Liver (tissue), 9 donors: ENCODE results near the gene CCR3. TPM values are rescaled to one million over a fixed set of nuclear protein-coding genes. Genes with fewer than 3 reads are reported as not detected.

Experiments used
- DNase-seq: peaks from one replicate; pipeline ENCODE4 v3.0.0-alpha.2; 2017; ENCODE audit warnings: low spot score
- H3K27ac ChIP-seq, 2 donors: one replicate each; pipeline ENCODE4 v1.7.0; 2013; ENCODE audit warnings: inconsistent platforms in 2 of 2, low read length in 2 of 2, control low read depth in 1 of 2, low read depth in 1 of 2, mild to moderate bottlenecking in 1 of 2
- H3K27me3 ChIP-seq, 4 donors: one replicate each; pipeline versions ENCODE4 v1.6.1 to v1.7.0; 2013; ENCODE audit warnings: low read length in 3 of 4, inconsistent platforms in 1 of 4, mild to moderate bottlenecking in 1 of 4, moderate library complexity in 1 of 4; ENCODE audit not compliant: control insufficient read depth in 4 of 4, insufficient read depth in 4 of 4
- H3K36me3 ChIP-seq, 4 donors: one replicate each; pipeline versions ENCODE4 v1.6.1 to v1.7.0; 2013; ENCODE audit warnings: low read length in 3 of 4, mild to moderate bottlenecking in 3 of 4, low read depth in 1 of 4, moderate library complexity in 1 of 4; ENCODE audit not compliant: control insufficient read depth in 4 of 4, insufficient read depth in 3 of 4
- H3K4me1 ChIP-seq, 4 donors: one replicate each; pipeline versions ENCODE4 v1.6.1 to v1.7.0; 2013; ENCODE audit warnings: low read length in 3 of 4, mild to moderate bottlenecking in 3 of 4, moderate library complexity in 1 of 4; ENCODE audit not compliant: control insufficient read depth in 4 of 4, insufficient read depth in 4 of 4
- H3K4me3 ChIP-seq, 3 donors: one replicate each; pipeline versions ENCODE4 v1.6.1 to v1.7.0; 2013; ENCODE audit warnings: low read length in 3 of 3, control low read depth in 1 of 3, low read depth in 1 of 3, mild to moderate bottlenecking in 1 of 3
- H3K9ac ChIP-seq, 2 donors: one replicate each; pipeline ENCODE4 v1.7.0; 2013; ENCODE audit warnings: low read length in 2 of 2, mild to moderate bottlenecking in 2 of 2, moderate library complexity in 2 of 2, control low read depth in 1 of 2, low read depth in 1 of 2
- H3K9me3 ChIP-seq, 4 donors: one replicate each; pipeline versions ENCODE4 v1.6.1 to v1.7.0; 2013; ENCODE audit warnings: low read length in 3 of 4; ENCODE audit not compliant: control insufficient read depth in 4 of 4
- ATF3 ChIP-seq: IDR thresholded peaks from 2 replicates; pipeline ENCODE4 v1.6.1; 2016; ENCODE audit warnings: antibody characterized with exemption
- EGR1 ChIP-seq, 2 donors: IDR thresholded peaks; 2 replicates each; pipeline ENCODE4 v1.6.1; 2016 to 2018; ENCODE audit warnings: antibody characterized with exemption in 2 of 2, low read depth in 2 of 2
- FOXA1 ChIP-seq: IDR thresholded peaks from 2 replicates; pipeline ENCODE4 v1.6.1; 2016; ENCODE audit warnings: antibody characterized with exemption
- FOXA2 ChIP-seq: IDR thresholded peaks from 2 replicates; pipeline ENCODE4 v1.6.1; 2016; ENCODE audit warnings: antibody characterized with exemption
- GABPA ChIP-seq, 2 donors: IDR thresholded peaks in 1 of 2; conservative IDR thresholded peaks in 1 of 2; 2 replicates each; pipeline ENCODE4 v1.6.1; 2016; ENCODE audit warnings: antibody characterized with exemption in 2 of 2, mild to moderate bottlenecking in 1 of 2, moderate library complexity in 1 of 2
- HNF4A ChIP-seq, 2 donors: conservative IDR thresholded peaks; 2 replicates each; pipeline ENCODE4 v1.6.1; 2016; ENCODE audit warnings: antibody characterized with exemption in 2 of 2, mild to moderate bottlenecking in 2 of 2
- HNF4G ChIP-seq: IDR thresholded peaks from 2 replicates; pipeline ENCODE4 v1.6.1; 2016; ENCODE audit warnings: antibody characterized with exemption
- JUND ChIP-seq, 2 donors: IDR thresholded peaks; 2 replicates each; pipeline ENCODE4 v1.6.1; 2016; ENCODE audit warnings: antibody characterized with exemption in 2 of 2
- NR2F2 ChIP-seq: IDR thresholded peaks from 2 replicates; pipeline ENCODE4 v1.6.1; 2016; ENCODE audit warnings: antibody characterized with exemption
- RAD21 ChIP-seq, 2 donors: IDR thresholded peaks; 2 replicates each; pipeline ENCODE4 v1.6.1; 2016; ENCODE audit warnings: antibody characterized with exemption in 2 of 2, mild to moderate bottlenecking in 2 of 2
- REST ChIP-seq: IDR thresholded peaks from 2 replicates; pipeline ENCODE4 v1.6.1; 2016; ENCODE audit warnings: antibody characterized with exemption, mild to moderate bottlenecking
- RXRA ChIP-seq, 2 donors: IDR thresholded peaks; 2 replicates each; pipeline ENCODE4 v1.6.1; 2017 to 2018; ENCODE audit warnings: antibody characterized with exemption in 2 of 2, mild to moderate bottlenecking in 1 of 2
- TAF1 ChIP-seq: conservative IDR thresholded peaks from 2 replicates; pipeline ENCODE4 v1.6.1; 2016; ENCODE audit warnings: antibody characterized with exemption, mild to moderate bottlenecking
- YY1 ChIP-seq: IDR thresholded peaks from 2 replicates; pipeline ENCODE4 v1.6.1; 2016; ENCODE audit warnings: antibody characterized with exemption, mild to moderate bottlenecking
- WGBS: extraction: QIAGEN DNeasy Blood & Tissue Kit; methylation state at CpG from one replicate; pipeline ENCODE4 v1.1.7; 2013; 5-methylcytosine and 5-hydroxymethylcytosine counted together
- polyA plus RNA-seq, 2 donors: library from polyadenylated mRNA; stranded (reverse) in 1 of 2; unstranded in 1 of 2; fragments of 200-250 nt in 1 of 2; fragments of >200 nt in 1 of 2; fragmentation: Nextera tagmentation in 1 of 2; extraction: Ambion mirVana in 1 of 2; gene quantifications; one replicate each; pipeline versions ENCODE4 v1.2.1 to v1.2.3, GENCODE V29; 2013 to 2015
- total RNA-seq, 2 donors: library from RNA; depleted of rRNA; stranded (reverse); fragments of >200 nt; gene quantifications; one replicate each; pipeline ENCODE4 v1.2.3, GENCODE V29; 2014
- TF ChIP-seq, protein P1 (sequence below): fragments of 150-350 bp; IDR thresholded peaks from 2 replicates; pipeline ENCODE4 v1.5.1; 2017; ENCODE audit warnings: improper control_type of control experiment, low read depth, low read length; ENCODE audit not compliant: missing input control
- TF ChIP-seq, protein P2 (sequence below): IDR thresholded peaks from 2 replicates; pipeline ENCODE4 v1.6.1; 2016; ENCODE audit warnings: antibody characterized with exemption
- donor health status: healthy.
- donor health status: healthy.
- donor health status: healthy.
- donor health status: healthy.
- donor health status: healthy.

CCR3 gene
- total and polyA plus RNA-seq, 4 donors = 0.05 to 0.13 TPM; not detected in 2

DNA sequence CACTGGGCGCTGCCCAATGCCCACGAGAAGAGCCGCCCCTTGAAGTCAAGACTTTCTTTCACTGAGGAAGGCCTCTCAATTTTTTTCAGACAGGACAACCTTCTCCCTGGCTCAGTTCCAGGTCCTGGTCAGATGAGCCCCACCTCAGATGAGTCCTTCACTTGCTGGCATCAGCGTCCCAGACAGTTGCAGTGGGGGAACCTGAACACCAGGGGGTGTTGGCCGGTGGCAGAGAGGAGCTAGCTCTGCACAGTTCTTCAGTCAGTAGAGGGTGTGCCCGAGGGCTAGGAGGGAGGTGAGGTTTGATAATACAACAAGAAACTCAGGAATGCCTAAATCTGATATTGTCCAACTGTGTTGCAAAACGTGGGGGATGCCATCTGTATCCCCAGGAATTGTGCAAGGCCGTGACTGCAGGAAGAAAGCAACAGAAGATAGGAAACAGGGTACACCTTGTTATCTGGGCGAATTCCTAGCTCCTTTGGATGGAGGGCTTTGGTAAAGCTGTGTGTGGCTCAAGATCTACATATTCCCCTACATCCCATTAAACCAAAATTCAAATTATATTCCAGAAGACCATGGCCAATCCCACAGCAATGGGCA is 34.3 kb downstream of the CCR3 start:
- WGBS = 50% methylated on average over 9 of the region's 9 CpGs
- Histone ChIP-seq H3K27ac (no peak overlapping the region), H3K36me3 (no peaks in the 10 kb centered on the region), H3K27me3 (no peaks in the 10 kb centered on the region), H3K4me3 (no peak overlapping the region), H3K4me1 (no peaks in the 10 kb centered on the region), H3K9me3 (peaks cover 0 to 2% (median 0%) of the 10 kb centered on the region in 4 donors), H3K9ac (no peak overlapping the region)
- no peak for TF ChIP-seq ATF3
- no peak for TF ChIP-seq FOXA2
- peak; percentile 75 to 85 for TF ChIP-seq RAD21 (IDR thresholded peaks at IDR 0.05)
- no peak for TF ChIP-seq FOXA1
- no peak for TF ChIP-seq TAF1
- no peak for TF ChIP-seq JUND (IDR thresholded peaks at IDR 0.05)
- TF ChIP-seq, protein P1, sequence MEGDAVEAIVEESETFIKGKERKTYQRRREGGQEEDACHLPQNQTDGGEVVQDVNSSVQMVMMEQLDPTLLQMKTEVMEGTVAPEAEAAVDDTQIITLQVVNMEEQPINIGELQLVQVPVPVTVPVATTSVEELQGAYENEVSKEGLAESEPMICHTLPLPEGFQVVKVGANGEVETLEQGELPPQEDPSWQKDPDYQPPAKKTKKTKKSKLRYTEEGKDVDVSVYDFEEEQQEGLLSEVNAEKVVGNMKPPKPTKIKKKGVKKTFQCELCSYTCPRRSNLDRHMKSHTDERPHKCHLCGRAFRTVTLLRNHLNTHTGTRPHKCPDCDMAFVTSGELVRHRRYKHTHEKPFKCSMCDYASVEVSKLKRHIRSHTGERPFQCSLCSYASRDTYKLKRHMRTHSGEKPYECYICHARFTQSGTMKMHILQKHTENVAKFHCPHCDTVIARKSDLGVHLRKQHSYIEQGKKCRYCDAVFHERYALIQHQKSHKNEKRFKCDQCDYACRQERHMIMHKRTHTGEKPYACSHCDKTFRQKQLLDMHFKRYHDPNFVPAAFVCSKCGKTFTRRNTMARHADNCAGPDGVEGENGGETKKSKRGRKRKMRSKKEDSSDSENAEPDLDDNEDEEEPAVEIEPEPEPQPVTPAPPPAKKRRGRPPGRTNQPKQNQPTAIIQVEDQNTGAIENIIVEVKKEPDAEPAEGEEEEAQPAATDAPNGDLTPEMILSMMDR = peak; percentile 62
- TF ChIP-seq GABPA (IDR thresholded peaks at IDR 0.05 in 1 of 2, conservative IDR thresholded peaks at IDR 0.05 in 1 of 2) = no peak
- peak; percentile 66 for DNase-seq

- Histone ChIP-seq H3K9me3 (peaks cover 0 to 2% (median 0%) of the 10 kb centered on the region in 4 donors), H3K4me1 (no peaks in the 10 kb centered on the region), H3K4me3 (no peak overlapping the region), H3K27ac (no peak overlapping the region), H3K27me3 (no peaks in the 10 kb centered on the region), H3K9ac (no peak overlapping the region), H3K36me3 (no peaks in the 10 kb centered on the region)
- WGBS = 73% methylated on average over 2 of the region's 2 CpGs
- TF ChIP-seq FOXA1 = no peak
- DNase-seq = no peak
Measured at GRCh38 chr3:46277476-46277875, 35.2 kb downstream of the CCR3 start.

DNA sequence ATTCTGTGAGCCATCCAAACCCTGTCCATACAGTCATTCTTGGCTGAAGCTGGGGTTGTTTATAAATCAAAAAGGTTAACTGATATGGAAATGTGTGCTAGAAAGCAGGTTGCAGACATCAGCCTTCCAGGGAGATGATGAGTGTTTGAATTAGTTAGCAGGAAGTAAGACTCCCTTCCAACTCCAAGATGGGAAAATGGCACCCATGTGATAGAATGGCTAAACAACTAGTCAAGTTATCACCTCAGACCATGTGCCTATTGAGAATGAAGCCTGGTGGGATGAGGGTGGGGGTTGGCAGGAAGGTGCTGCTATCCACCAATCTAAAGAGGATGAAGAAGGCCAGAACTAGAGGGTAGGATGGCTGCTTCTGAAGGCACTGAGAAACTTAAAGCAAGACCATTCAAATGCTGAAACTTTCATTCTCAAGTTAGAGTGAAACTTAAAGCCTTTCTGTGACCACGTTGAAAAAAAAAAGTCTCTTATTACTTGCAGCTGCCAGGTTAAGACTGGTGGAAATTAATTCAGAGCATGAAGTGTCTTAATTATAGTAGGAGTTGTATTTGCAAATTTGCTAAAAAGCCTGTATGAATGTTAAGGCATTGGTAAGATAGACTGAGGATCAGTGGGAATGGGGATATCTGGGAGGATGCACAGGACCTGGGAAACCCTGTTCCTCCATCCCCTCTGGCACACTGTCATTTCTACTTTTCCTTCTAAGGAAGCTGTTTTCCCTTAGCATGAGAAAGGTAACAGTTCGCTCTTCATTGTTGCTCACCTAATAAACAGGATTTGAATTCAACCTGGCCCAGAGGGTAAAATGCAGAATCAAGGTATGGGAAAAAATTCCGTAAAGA is 36.8 kb downstream of the CCR3 start:
- 93% methylated on average over 3 of the region's 3 CpGs for WGBS
- no peak overlapping the region for H3K27ac ChIP-seq
- H3K4me1 ChIP-seq = no peaks in the 10 kb centered on the region
- H3K36me3 ChIP-seq = no peaks in the 10 kb centered on the region
- TF ChIP-seq TAF1 = no peak
- TF ChIP-seq, protein P2, sequence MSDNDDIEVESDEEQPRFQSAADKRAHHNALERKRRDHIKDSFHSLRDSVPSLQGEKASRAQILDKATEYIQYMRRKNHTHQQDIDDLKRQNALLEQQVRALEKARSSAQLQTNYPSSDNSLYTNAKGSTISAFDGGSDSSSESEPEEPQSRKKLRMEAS = no peak
- TF ChIP-seq RXRA (IDR thresholded peaks at IDR 0.05) = no peak
- no peak for TF ChIP-seq JUND (IDR thresholded peaks at IDR 0.05)
- no peak for TF ChIP-seq ATF3
- no peak for TF ChIP-seq REST
- TF ChIP-seq, protein P1 = no peak
- no peak for TF ChIP-seq HNF4A (conservative IDR thresholded peaks at IDR 0.05)
- TF ChIP-seq HNF4G = no peak
- TF ChIP-seq GABPA (IDR thresholded peaks at IDR 0.05 in 1 of 2, conservative IDR thresholded peaks at IDR 0.05 in 1 of 2) = no peak
- no peak for TF ChIP-seq FOXA1
- TF ChIP-seq EGR1 (IDR thresholded peaks at IDR 0.05; ENCODE audit: low read depth in 2 of 2) = no peak
- TF ChIP-seq NR2F2 = no peak
- TF ChIP-seq RAD21 (IDR thresholded peaks at IDR 0.05) = no peak
- no peak for TF ChIP-seq YY1
- H3K9ac ChIP-seq = no peak overlapping the region
- DNase-seq = no peak
- peaks cover 0 to 2% (median 0%) of the 10 kb centered on the region in 4 donors for H3K9me3 ChIP-seq
- H3K4me3 ChIP-seq = no peak overlapping the region
- no peaks in the 10 kb centered on the region for H3K27me3 ChIP-seq
